ENCODE measurements around the gene MCM5. TPM values are rescaled to one million over a fixed set of nuclear protein-coding genes. Genes with fewer than 3 reads are reported as not detected.

Gene MCM5
- total RNA-seq, 1 experiment from 2014 or later = 274 TPM

DNA sequence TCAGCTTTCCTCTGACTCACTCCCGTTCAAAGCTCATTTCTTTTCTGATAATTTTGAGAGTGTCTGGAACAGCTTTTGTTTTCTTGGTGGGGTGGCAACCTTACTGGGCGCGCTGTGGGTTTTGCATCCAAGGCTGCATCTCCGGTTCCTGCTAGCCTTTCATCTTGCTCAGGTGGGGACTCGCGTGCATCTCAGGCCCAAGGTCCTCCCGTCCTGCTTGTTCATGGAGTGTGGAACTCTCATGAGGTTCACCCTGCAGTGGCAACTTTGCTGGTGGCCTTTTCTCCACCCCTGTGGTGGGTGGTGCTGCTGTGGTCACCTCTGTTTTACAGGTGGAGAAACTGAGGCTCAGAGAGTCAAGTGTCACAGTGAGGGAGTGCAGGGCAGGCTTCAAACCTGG is 25.6 kb downstream of the MCM5 start:
- H4K20me1 ChIP-seq (ENCODE audit: control insufficient read depth, insufficient read depth, insufficient read length) = no peaks in the 10 kb centered on the region
- H2BK20ac ChIP-seq (ENCODE audit: low read depth, low read length, poor library complexity, severe bottlenecking) = no peak overlapping the region
- H2BK120ac ChIP-seq (ENCODE audit: low read depth, low read length, poor library complexity, severe bottlenecking) = no peak overlapping the region
- WGBS (ENCODE audit: extremely low coverage, insufficient read length, low lambda C conversion rate) = no CpG with 5 or more reads among the region's 7 CpGs
- TF ChIP-seq, protein P1, sequence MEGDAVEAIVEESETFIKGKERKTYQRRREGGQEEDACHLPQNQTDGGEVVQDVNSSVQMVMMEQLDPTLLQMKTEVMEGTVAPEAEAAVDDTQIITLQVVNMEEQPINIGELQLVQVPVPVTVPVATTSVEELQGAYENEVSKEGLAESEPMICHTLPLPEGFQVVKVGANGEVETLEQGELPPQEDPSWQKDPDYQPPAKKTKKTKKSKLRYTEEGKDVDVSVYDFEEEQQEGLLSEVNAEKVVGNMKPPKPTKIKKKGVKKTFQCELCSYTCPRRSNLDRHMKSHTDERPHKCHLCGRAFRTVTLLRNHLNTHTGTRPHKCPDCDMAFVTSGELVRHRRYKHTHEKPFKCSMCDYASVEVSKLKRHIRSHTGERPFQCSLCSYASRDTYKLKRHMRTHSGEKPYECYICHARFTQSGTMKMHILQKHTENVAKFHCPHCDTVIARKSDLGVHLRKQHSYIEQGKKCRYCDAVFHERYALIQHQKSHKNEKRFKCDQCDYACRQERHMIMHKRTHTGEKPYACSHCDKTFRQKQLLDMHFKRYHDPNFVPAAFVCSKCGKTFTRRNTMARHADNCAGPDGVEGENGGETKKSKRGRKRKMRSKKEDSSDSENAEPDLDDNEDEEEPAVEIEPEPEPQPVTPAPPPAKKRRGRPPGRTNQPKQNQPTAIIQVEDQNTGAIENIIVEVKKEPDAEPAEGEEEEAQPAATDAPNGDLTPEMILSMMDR (conservative IDR thresholded peaks at IDR 0.05) = no peak
- Mint-ChIP-seq H3K27me3 (ENCODE audit: low read depth) (no peaks in the 10 kb centered on the region), H3K4me1 (peaks cover 33 to 43% of the 10 kb centered on the region in 2 experiments), H3K36me3 (ENCODE audit: insufficient read depth in 1 of 3, low read depth in 3 of 3) (peaks cover 36 to 77% (median 67%) of the 10 kb centered on the region in 3 experiments; a peak in 6 of 7 replicates), H3K27ac (peak overlapping the region; percentile 59 to 95 (median 92); a peak in 3 of 7 replicates), H3K4me3 (peak overlapping the region in 1 of 2 experiments; percentile 35; a peak in 1 of 5 replicates), H3K9me3 (no peaks in the 10 kb centered on the region)
- H3K14ac ChIP-seq (ENCODE audit: insufficient read depth, low read length) = no peak overlapping the region
- H3K27me3 ChIP-seq (ENCODE audit: insufficient read depth, low read length) = no peaks in the 10 kb centered on the region
- no peak overlapping the region for H2AFZ ChIP-seq (ENCODE audit: low read length)
- no peak overlapping the region for H4K8ac ChIP-seq (replicated peaks; ENCODE audit: insufficient read length, low read depth, low read length)
- no peak overlapping the region for H4K5ac ChIP-seq (ENCODE audit: insufficient read length, low read depth, low read length)
- H3K9ac ChIP-seq (ENCODE audit: extremely low read depth, insufficient read length, low read length) = no peak overlapping the region
- no peak overlapping the region for H2BK15ac ChIP-seq (ENCODE audit: low read depth, low read length)
- H3K23ac ChIP-seq (ENCODE audit: insufficient read length, low read depth, low read length) = no peak overlapping the region
- H2BK12ac ChIP-seq (ENCODE audit: insufficient read length, low read depth, low read length) = no peak overlapping the region
- no peaks in the 10 kb centered on the region for H3K9me3 ChIP-seq (ENCODE audit: control insufficient read depth, low read depth, low read length)
- H3K23me2 ChIP-seq (ENCODE audit: insufficient read length, low read depth, low read length, poor library complexity, severe bottlenecking) = no peaks in the 10 kb centered on the region
- H3K4ac ChIP-seq (ENCODE audit: low read depth, low read length) = no peak overlapping the region
- H3K56ac ChIP-seq (ENCODE audit: insufficient read length, low read depth, low read length) = no peak overlapping the region
- H3K27ac ChIP-seq (ENCODE audit: insufficient read length, low read depth, low read length) = no peak overlapping the region
- H3K4me1 ChIP-seq (ENCODE audit: insufficient read depth, low read length) = no peaks in the 10 kb centered on the region
- H4K91ac ChIP-seq (ENCODE audit: insufficient read length, low read depth, low read length) = no peak overlapping the region
- H3K18ac ChIP-seq (ENCODE audit: insufficient read length, low read depth, low read length) = no peak overlapping the region
- H3T11ph ChIP-seq (ENCODE audit: low read length) = no peak overlapping the region
- no peak overlapping the region for H2BK5ac ChIP-seq (ENCODE audit: insufficient read length, low read length)
- H2AK5ac ChIP-seq (ENCODE audit: insufficient read length, low read length) = no peak overlapping the region
- H3K79me1 ChIP-seq (ENCODE audit: insufficient read depth, low read depth, low read length, poor library complexity, severe bottlenecking) = no peaks in the 10 kb centered on the region
- DNase-seq = no peak
- H3K79me2 ChIP-seq (ENCODE audit: insufficient read depth, low read length) = no peaks in the 10 kb centered on the region
- H3K4me2 ChIP-seq (ENCODE audit: insufficient read depth, insufficient read length, low read length) = no peak overlapping the region
